OCI-LY1 (cell line): Measurements from ENCODE around the gene NEURL4.

Source experiments
- CTCF ChIP-seq: fragments of 200-600 bp; sonication (generic), shearing (Covaris generic); IDR thresholded peaks from 2 replicates; pipeline ENCODE4 v1.5.1; 2017; ENCODE audit warnings: mild to moderate bottlenecking, antibody characterized with exemption, low read length, moderate library complexity, mixed read lengths
- EZH2 ChIP-seq: fragments of 200-600 bp; sonication (generic), shearing (Covaris generic); IDR thresholded peaks from 2 replicates; pipeline ENCODE4 v1.8.0; 2017; ENCODE audit warnings: borderline replicate concordance, mixed run types, mild to moderate bottlenecking, antibody characterized with exemption, low read length, moderate library complexity, mixed read lengths

GRCh38 chr17:7343250-7343649 lies 14.1 kb upstream of the NEURL4 start:
- TF ChIP-seq CTCF, result no peak
- no peak for TF ChIP-seq EZH2
